Measurements from ENCODE around the gene GNAI1. TPM values are rescaled to one million over a fixed set of nuclear protein-coding genes. Genes with fewer than 3 reads are reported as not detected.

Gene GNAI1
- total RNA-seq, 1 donor from 2014 or later = 8.7 TPM

DNA sequence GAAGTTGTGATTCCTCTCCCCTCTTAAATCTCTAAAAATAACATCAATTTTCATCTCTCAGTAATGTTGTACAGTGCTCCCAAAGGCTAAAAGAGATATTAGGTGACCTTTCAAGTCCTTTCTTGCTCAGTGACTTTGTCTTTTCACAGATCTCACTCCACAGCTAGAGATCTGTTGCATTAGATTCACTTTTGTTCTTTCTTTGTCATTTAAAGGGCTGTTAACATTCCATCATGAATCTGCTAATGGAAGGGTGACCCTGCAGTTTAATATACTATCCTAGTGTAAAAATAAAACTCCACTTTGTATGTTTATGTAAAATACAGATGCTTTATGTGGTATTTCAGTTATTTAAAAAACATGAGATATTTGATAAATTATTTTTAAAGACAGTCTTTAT lies 30.5 kb downstream of the GNAI1 start:
- Histone ChIP-seq H3K36me3 (no peaks in the 10 kb centered on the region), H3K27me3 (no peaks in the 10 kb centered on the region), H3K27ac (no peak overlapping the region), H3K9me3 (no peaks in the 10 kb centered on the region), H3K4me1 (no peaks in the 10 kb centered on the region), H3K4me3 (no peak overlapping the region)
- no peak for TF ChIP-seq CTCF (IDR thresholded peaks at IDR 0.05)
- no peak for DNase-seq (ENCODE audit: low spot score in 2 of 2)
- intact Hi-C loops (cut with DNase I) = no loop called here

- no peak overlapping the region for H3K27ac ChIP-seq
- no peaks in the 10 kb centered on the region for H3K27me3 ChIP-seq
- DNase-seq (ENCODE audit: low spot score in 2 of 2) = no peak
- H3K4me1 ChIP-seq = no peaks in the 10 kb centered on the region
- no peak for TF ChIP-seq CTCF (IDR thresholded peaks at IDR 0.05)
- H3K4me3 ChIP-seq = no peak overlapping the region
- intact Hi-C loops (cut with DNase I) = no loop called here
- peaks cover 0 to 20% of the 10 kb centered on the region in 2 donors for H3K9me3 ChIP-seq
- no peaks in the 10 kb centered on the region for H3K36me3 ChIP-seq
Measured at GRCh38 chr7:80170445-80170844, 35.8 kb downstream of the GNAI1 start.

GRCh38 chr7:80172387-80172786 lies 37.8 kb downstream of the GNAI1 start:
- Histone ChIP-seq H3K27me3 (no peaks in the 10 kb centered on the region), H3K4me1 (no peaks in the 10 kb centered on the region), H3K27ac (no peak overlapping the region), H3K9me3 (peaks cover 0 to 20% of the 10 kb centered on the region in 2 donors), H3K36me3 (no peaks in the 10 kb centered on the region), H3K4me3 (no peak overlapping the region)
- no peak for TF ChIP-seq CTCF (IDR thresholded peaks at IDR 0.05)
- no peak for DNase-seq (ENCODE audit: low spot score in 2 of 2)
- intact Hi-C loops (cut with DNase I) = no loop called here

DNA sequence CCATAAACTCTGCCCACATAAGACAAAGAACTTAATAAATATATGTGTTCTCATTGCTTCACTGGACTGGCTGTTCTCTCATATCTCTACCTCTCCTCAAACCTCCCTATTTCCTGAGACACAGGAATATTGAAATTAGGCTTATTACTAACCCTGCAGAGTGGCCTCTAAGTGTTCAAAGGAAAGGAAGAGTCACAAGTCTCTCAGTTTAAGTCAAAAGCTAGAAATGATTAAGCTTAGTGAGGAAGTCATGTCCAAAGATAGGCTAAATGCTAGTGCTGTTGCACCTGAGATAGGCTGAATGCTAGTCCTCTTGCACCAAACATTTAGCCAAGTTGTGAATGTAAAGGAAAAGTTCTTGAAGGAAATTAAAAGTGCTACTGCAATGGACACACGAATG lies 41.1 kb downstream of the GNAI1 start:
- Histone ChIP-seq H3K27me3 (no peaks in the 10 kb centered on the region), H3K4me3 (no peak overlapping the region), H3K9me3 (peaks cover 0 to 15% of the 10 kb centered on the region in 2 donors), H3K27ac (no peak overlapping the region), H3K4me1 (no peaks in the 10 kb centered on the region), H3K36me3 (no peaks in the 10 kb centered on the region)
- DNase-seq (ENCODE audit: low spot score in 2 of 2) = no peak
- intact Hi-C loops (cut with DNase I) = no loop called here
- TF ChIP-seq CTCF (IDR thresholded peaks at IDR 0.05) = no peak

DNA sequence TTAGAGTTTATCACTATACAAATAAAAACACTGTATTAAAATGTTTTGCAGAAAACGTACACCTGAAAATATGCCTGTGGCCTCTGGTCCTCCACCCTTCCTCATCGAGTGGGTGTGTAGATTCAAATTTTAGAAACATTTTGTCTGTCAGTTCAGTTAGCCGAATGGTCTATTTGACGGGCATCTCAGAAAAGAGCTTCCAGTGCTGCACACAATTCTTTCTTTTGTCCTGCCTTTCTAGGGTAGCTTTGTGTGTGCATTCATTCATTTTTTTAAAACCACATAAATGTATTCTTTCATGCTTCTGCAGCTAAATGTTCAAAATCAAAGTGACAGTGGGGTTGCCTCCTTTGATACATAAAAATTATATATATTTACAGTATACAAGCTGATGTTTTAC lies 46.8 kb downstream of the GNAI1 start:
- no peak for TF ChIP-seq CTCF (IDR thresholded peaks at IDR 0.05)
- H3K9me3 ChIP-seq = no peaks in the 10 kb centered on the region
- intact Hi-C loops (cut with DNase I) = no loop called here
- no peak overlapping the region for H3K27ac ChIP-seq
- no peaks in the 10 kb centered on the region for H3K4me1 ChIP-seq
- no peaks in the 10 kb centered on the region for H3K36me3 ChIP-seq
- DNase-seq (ENCODE audit: low spot score in 2 of 2) = no peak
- H3K4me3 ChIP-seq = no peak overlapping the region
- no peaks in the 10 kb centered on the region for H3K27me3 ChIP-seq

- TF ChIP-seq CTCF (IDR thresholded peaks at IDR 0.05) = no peak
Measured at GRCh38 chr7:80182630-80183276, 48.1 kb downstream of the GNAI1 start.

More at GRCh38 chr7:80182630-80183276, 48.1 kb downstream of the GNAI1 start:
- Histone ChIP-seq H3K36me3 (no peaks in the 10 kb centered on the region), H3K9me3 (no peaks in the 10 kb centered on the region), H3K27me3 (no peaks in the 10 kb centered on the region), H3K27ac (no peak overlapping the region), H3K4me3 (no peak overlapping the region), H3K4me1 (no peaks in the 10 kb centered on the region)
- no peak for DNase-seq (ENCODE audit: low spot score in 2 of 2)
- intact Hi-C loops (cut with DNase I) = no loop called here

Data from ascending aorta (tissue), 2 donors.